ENCODE data around the gene OTUD5.

- TF ChIP-seq CTCF (conservative IDR thresholded peaks at IDR 0.05) (no peak), ZFX (IDR thresholded peaks at IDR 0.05) (no peak)
Observed at GRCh38 chrX:48924270-48924669, 33.1 kb downstream of the OTUD5 start.

Measured in C4-2B (cell line).